ENCODE results near the gene RAB12.
A peak's percentile ranks its signal among the peaks of the same experiment; 100 is the strongest.
"Not testable (repeated sequence)": the region's sequence is repeated elsewhere in the genome, so short reads cannot be mapped to it uniquely, and the experiment has no call there.

RAB12 gene

GRCh38 chr18:8608795-8609658 is at the start of gene RAB12:
RAB12 (plus strand) TSS chr18:8609437; CDS start chr18:8609440, 3 bp downstream.
- H3K4me3 ChIP-seq (ENCODE audit: low read depth, low read length), result peak within 1 kb of the TSS; percentile 92
- TF ChIP-seq CTCF (IDR thresholded peaks at IDR 0.05; ENCODE audit: low read depth, low read length), result no peak

- no peak for TF ChIP-seq CTCF (IDR thresholded peaks at IDR 0.05; ENCODE audit: low read depth, low read length)
- H3K4me3 ChIP-seq (ENCODE audit: low read depth, low read length), result no peak overlapping the region
These were observed 49.5 kb upstream of the RAB12 start for GRCh38 chr18:8559612-8560186.

GRCh38 chr18:8561123-8561910 is 47.9 kb upstream of the RAB12 start:
- no peak for TF ChIP-seq CTCF (IDR thresholded peaks at IDR 0.05; ENCODE audit: low read depth, low read length)
- no peak overlapping the region for H3K4me3 ChIP-seq (ENCODE audit: low read depth, low read length)

GRCh38 chr18:8562070-8562469 is 47.2 kb upstream of the RAB12 start:
- no peak overlapping the region for H3K4me3 ChIP-seq (ENCODE audit: low read depth, low read length)
- TF ChIP-seq CTCF (IDR thresholded peaks at IDR 0.05; ENCODE audit: low read depth, low read length), result no peak

GRCh38 chr18:8562919-8563318 is 46.3 kb upstream of the RAB12 start:
- TF ChIP-seq CTCF (IDR thresholded peaks at IDR 0.05; ENCODE audit: low read depth, low read length), result no peak

GRCh38 chr18:8571399-8571798 is 37.8 kb upstream of the RAB12 start:
- TF ChIP-seq CTCF (IDR thresholded peaks at IDR 0.05; ENCODE audit: low read depth, low read length), result no peak
- H3K4me3 ChIP-seq (ENCODE audit: low read depth, low read length), result no peak overlapping the region

More at GRCh38 chr18:8562919-8563318, 46.3 kb upstream of the RAB12 start:
- no peak overlapping the region for H3K4me3 ChIP-seq (ENCODE audit: low read depth, low read length)

- not testable (repeated sequence) for H3K4me3 ChIP-seq (ENCODE audit: low read depth, low read length)
These were observed 35.5 kb upstream of the RAB12 start for GRCh38 chr18:8573766-8574165.
